ENCODE results near the gene RAB40C. TPM values are rescaled to one million over a fixed set of nuclear protein-coding genes. Genes with fewer than 3 reads are reported as not detected.

The RAB40C gene
- total and polyA plus RNA-seq, 3 donors from 2014 or later, result 27.6 to 51.2 (median 47.9) TPM

GRCh38 chr16:662095-662494 is 72.2 kb downstream of the RAB40C start:
- Histone ChIP-seq H3K4me3 (no peak overlapping the region), H3K27me3 (no peaks in the 10 kb centered on the region), H3K27ac (no peak overlapping the region), H3K9me3 (no peaks in the 10 kb centered on the region), H3K4me1 (peaks cover 12% of the 10 kb centered on the region), H3K36me3 (ENCODE audit: low read depth, missing control alignments) (no peaks in the 10 kb centered on the region)
- intact Hi-C loops (cut with DNase I; ENCODE audit: low total_unique reads), result loop anchor here (10.0 kb wide), 1 partner anchor 77 kb away; no protein-coding TSS in a partner anchor
- no peak for TF ChIP-seq POLR2A (IDR thresholded peaks at IDR 0.05)
- TF ChIP-seq CTCF (IDR thresholded peaks at IDR 0.05), result no peak
- no peak for DNase-seq
- 92 to 95% methylated on average over 14 to 19 of the region's 19 CpGs for WGBS, 2 donors

- WGBS, 2 donors, result 90 to 96% methylated on average over 12 to 20 of the region's 21 CpGs
- no peaks in the 10 kb centered on the region for H3K9me3 ChIP-seq
- TF ChIP-seq CTCF (IDR thresholded peaks at IDR 0.05) (no peak), POLR2A (IDR thresholded peaks at IDR 0.05) (no peak)
- H3K4me3 ChIP-seq, result no peak overlapping the region
- no peak for DNase-seq
- no peaks in the 10 kb centered on the region for H3K36me3 ChIP-seq (ENCODE audit: low read depth, missing control alignments)
- peaks cover 15% of the 10 kb centered on the region for H3K4me1 ChIP-seq
- H3K27ac ChIP-seq, result no peak overlapping the region
- H3K27me3 ChIP-seq, result no peaks in the 10 kb centered on the region
- intact Hi-C loops (cut with DNase I; ENCODE audit: low total_unique reads), result loop anchor here (10.0 kb wide), 1 partner anchor 78 kb away; no protein-coding TSS in a partner anchor
Observed at GRCh38 chr16:662597-662996, 72.7 kb downstream of the RAB40C start.

GRCh38 chr16:666572-666971 is 76.7 kb downstream of the RAB40C start:
- Histone ChIP-seq H3K9me3 (no peaks in the 10 kb centered on the region), H3K36me3 (ENCODE audit: low read depth, missing control alignments) (no peaks in the 10 kb centered on the region), H3K4me3 (no peak overlapping the region), H3K4me1 (peaks cover 13% of the 10 kb centered on the region), H3K27ac (no peak overlapping the region), H3K27me3 (no peaks in the 10 kb centered on the region)
- WGBS, 2 donors, result 87 to 97% methylated on average over 10 to 13 of the region's 13 CpGs
- TF ChIP-seq CTCF (IDR thresholded peaks at IDR 0.05), result no peak
- TF ChIP-seq POLR2A (IDR thresholded peaks at IDR 0.05), result no peak
- DNase-seq, result no peak
- intact Hi-C loops (cut with DNase I; ENCODE audit: low total_unique reads), result loop anchor here (10.0 kb wide), 1 partner anchor 82 kb away; no protein-coding TSS in a partner anchor

- Histone ChIP-seq H3K9me3 (no peaks in the 10 kb centered on the region), H3K27me3 (no peaks in the 10 kb centered on the region), H3K36me3 (ENCODE audit: low read depth, missing control alignments) (no peaks in the 10 kb centered on the region), H3K4me3 (peak overlapping the region in 1 of 2 donors; percentile 98), H3K27ac (peak overlapping the region; percentile 77 to 80), H3K4me1 (peaks cover 13% of the 10 kb centered on the region)
- TF ChIP-seq POLR2A (IDR thresholded peaks at IDR 0.05), result no peak
- no peak for TF ChIP-seq CTCF (IDR thresholded peaks at IDR 0.05)
- DNase-seq, result no peak
- 68 to 82% methylated on average over 8 to 22 of the region's 22 CpGs for WGBS, 2 donors
- intact Hi-C loops (cut with DNase I; ENCODE audit: low total_unique reads), result loop anchor here (10.0 kb wide), 1 partner anchor 82 kb away; no protein-coding TSS in a partner anchor
Observed at GRCh38 chr16:667113-667779, 77.4 kb downstream of the RAB40C start.
